HuH-7.5 (cell line): ENCODE results near the gene H3-3A.

ENCODE experiments used
- DNase-seq: peaks from one replicate; pipeline ENCODE4 v3.0.0; 2011; ENCODE audit warnings: low spot score

H3-3A gene

DNA sequence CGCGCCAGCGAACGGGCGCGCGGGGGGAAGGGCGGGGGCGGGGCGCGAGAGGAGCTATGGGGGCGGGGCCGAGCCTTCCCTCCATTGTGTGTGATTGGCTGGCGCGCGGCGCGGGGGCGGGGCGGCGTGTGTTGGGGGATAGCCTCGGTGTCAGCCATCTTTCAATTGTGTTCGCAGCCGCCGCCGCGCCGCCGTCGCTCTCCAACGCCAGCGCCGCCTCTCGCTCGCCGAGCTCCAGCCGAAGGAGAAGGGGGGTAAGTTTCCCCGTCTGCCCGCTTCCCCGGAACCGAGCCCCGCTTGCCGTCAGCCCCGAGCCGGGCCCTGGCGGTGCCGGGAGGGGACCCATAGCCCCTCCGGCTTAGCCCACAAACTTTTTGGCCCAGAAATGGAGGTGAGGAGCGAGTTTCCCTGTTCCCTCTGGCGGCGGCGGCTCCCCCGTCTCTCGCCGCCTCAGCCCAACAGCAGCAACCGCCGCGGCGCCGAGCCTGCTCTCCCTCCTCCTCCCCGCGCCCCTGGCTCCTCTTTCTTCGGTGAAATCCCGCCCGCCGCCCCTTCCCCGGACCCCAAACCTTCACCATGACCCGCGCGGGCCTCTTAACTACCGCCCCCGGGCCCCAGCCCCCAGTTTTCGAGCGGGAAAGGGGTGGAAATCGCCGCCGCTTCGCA lies at the start of gene H3-3A:
H3-3A (plus strand) TSS at position 159 of the 666 bp plus-strand sequence. CDS start 1,636 bp downstream, outside the sequence.
- DNase-seq, result peak; percentile 89

DNA sequence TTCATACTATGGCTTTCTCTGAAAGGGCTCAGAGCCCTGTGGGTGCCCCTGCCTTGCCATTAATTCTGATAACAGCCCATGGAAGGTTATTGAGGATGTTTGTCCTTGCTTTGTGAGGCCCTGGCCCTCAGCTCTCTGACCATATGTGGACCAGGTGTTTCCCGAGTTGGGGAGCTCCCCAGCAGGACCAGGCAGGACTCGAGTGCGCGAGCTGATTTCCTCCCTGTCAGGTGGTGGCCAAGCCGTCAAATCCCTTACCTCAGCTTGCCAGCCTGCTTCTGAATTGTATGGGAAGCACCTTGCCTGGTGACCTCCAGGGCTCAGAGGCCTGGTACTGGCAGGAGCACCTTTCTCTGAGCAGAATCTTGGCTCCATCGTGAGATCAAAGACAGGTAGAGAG lies 45.4 kb upstream of the H3-3A start:
- DNase-seq, result no peak

DNA sequence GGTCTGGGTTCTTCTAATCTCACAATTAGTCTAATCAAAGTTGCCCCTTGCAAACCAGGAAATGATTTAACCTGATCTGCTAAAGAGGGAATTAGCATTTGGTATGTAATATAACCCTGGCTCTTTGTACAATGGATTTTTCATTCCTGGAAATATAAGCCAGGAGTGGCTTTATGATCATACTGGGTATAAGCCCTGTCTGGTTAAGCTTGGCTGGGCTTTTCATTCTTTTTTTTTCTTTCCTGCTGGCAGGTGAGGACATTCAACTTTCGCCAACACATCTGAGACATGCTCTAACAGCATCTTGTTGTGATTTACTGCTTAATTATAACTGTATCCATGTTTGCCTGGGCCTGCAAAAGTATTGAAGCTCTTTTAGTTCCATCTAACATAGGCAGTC lies 42.9 kb upstream of the H3-3A start:
- DNase-seq, result no peak

DNA sequence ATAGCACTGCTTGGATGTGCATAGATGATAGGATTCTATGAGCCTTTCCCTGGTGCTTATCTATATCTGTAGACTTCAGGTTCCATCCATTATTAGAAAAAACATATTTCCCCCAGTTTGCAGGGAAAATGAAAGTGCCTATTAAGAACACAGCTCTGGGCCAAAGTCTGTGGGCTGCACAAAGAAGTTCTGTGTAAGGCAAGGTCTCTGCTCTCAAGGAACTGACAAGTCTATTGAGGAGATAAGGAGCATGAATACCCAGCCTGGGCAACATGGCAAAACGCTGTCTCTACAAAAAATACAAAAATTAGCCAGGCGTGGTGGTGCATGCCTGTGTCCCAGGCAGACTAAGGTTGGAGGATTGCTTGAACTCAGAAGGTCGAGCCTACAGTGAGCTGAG lies 41.1 kb upstream of the H3-3A start:
- DNase-seq, result no peak

DNA sequence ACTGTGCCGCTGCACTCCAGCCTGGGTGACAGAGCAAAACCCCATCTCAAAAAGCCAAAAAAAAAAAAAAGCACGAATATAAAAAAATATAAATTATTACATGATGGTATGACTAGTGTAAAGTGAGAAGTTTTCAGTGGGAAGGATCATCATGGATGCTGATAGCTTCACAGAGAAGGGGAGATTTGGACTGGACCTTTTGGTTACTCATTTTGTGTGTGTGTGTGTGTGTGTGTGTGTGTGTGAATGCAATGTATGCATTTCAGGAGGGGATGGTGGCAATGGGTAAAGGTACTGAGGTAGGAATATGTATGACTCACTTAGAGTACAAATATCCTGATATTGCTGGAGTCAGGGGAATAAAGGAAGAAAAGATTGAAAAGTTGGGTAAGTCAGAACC lies 40.7 kb upstream of the H3-3A start:
- DNase-seq, result no peak

DNA sequence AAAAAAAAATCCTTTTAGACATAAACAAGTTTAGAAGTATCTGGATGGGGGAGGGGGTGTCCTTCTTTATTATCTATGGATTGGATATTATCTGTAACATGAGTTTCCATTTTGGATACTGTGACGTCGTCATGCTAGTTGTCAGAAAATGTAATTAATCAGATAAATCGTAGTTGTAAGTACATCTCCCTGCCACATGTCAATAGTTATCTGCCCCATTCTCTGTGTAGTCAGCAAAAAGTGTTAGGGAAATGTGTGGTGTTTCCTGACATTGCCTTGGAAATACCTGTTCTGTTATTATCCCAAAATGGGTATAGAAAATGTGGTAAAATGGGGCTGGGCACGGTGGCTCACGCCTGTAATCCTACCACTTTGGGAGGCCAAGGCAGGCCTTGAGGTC lies 38.8 kb upstream of the H3-3A start:
- no peak for DNase-seq

DNA sequence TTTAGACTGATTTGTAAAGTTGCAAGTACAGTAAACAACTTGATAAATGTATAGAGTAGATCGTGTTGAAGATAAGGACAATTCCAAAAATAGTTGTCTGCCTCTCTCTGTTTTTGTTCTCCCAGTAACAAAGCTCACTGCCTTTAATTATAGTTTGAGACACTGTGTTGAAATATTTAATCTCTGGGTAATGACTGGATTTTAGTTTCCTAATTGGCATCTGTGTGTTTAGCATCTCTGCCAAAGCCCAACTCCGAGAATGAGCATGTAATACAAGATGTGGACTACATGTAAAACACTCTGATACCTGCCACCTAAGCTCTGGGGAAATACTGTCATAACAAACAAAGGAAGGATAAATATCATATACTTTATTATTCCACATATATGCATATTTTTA lies 35.7 kb upstream of the H3-3A start:
- DNase-seq, result no peak

DNA sequence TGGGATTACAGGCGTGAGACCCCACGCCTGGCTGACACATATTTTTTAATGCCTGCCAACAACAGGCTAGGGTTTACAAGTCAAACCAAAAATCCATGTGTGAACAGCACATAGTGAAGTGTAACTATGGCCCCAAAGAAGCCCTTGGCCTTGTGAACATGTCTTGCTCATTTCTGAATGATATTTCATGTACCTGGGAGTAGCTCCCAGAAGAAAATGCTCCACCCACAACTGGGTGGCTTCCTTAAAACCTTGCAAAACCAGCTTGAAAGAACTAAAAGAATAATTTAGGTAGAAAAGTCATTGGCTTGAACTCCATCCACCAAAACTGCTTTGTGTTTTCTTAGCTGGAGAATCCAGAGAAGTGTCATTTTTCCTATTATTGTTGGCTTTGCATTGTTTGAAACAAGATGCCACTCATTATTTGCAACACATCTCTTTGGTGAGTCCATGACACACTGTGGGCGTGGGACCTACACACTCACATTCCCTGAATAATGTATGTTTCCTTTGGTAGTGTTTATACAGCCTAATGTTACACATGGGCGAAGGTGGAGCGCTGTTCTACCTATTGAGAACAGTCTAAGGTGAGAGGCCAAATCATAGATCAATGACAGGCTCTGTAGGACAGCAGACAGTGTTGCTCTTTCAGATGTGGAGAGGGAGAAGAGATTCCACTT lies 34.8 kb upstream of the H3-3A start:
- no peak for DNase-seq

DNA sequence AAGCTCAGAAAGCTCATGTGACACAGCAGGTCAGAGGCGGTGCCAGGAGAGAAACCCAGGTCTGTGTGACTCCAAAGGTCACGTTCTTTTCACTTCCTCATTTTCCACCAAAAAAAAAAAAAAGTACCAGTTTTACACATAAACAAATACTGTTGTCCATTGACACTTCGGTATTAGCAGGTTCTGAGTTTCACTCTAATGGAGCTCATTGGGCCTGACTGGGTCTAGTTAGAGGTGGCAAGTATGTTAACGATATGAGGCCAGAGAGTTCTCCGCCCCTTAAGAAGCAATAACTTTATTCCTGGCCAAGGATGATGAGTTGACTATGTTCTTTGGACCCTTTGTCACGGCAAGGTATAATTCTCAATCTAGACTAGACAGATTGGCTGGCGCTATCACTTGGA lies 33.4 kb upstream of the H3-3A start:
- peak; percentile 30 for DNase-seq

DNA sequence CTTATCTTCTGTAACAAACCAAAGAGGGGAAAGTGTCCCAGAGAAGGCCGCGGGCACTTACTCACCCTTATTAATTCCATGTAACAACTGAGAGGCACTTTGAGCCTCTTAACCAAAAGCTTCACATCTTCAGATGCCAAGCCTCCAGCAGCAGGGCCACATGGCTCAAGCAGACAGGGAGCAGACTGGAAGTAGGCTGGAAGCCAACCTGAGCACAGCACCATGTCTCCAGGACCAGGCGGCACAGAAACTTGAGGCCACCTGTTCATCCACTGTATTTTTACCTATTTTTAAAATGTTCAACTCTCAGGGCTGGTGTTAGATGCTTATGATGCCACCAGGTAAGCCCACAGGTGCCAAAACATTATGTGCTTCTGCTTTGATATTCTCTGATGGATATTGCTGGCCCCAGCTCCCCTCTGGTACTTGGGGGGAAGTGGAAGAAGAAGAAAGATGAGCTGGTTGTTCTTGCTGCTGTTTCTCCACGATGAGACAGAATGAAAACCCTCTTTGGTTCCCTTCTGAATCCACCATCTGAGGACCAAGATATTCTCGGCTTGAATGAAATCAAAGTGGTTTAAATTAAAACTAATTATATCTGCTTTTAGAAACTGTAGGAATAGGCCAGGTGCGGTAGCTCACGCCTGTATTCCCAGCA lies 32.8 kb upstream of the H3-3A start:
- no peak for DNase-seq

DNA sequence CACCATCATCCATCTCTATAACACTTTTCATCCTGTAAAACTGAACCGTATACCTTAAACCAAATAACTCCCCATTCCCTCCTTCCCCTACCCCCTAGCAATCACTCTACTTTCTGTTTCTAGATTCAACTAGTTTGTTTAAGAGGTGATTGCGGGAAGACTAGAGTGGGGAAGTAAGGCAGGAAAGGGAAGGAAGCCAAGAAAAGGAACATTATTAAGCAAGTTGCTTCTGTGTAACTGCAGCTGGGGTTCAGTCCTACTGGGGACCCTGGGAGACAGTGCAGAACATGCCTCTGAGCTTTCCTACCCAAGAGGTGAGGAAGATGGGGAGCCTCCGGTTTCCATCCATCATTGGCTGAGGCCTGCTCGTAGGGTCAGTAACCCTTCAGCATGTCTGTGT lies 28.9 kb upstream of the H3-3A start:
- DNase-seq, result no peak

DNA sequence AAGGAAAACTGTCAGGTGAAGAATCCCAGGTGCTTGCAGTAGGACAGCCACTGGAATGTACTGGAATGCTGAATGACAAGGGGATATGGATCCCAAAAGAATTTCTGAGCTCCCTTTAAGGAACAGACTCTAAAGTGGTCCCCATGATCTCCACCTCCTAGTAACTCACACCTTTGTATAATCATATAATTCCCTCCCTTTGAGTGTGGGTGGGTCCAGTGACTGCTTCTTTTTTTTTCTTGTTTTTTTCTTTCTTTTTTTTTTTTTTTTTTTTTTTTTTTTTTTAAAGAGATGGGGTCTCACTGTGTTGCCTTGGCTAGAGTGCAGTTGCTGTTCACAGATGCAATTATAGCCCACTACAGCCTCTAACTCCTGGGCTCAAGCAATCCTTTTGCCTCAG lies 28.5 kb upstream of the H3-3A start:
- DNase-seq, result no peak

DNA sequence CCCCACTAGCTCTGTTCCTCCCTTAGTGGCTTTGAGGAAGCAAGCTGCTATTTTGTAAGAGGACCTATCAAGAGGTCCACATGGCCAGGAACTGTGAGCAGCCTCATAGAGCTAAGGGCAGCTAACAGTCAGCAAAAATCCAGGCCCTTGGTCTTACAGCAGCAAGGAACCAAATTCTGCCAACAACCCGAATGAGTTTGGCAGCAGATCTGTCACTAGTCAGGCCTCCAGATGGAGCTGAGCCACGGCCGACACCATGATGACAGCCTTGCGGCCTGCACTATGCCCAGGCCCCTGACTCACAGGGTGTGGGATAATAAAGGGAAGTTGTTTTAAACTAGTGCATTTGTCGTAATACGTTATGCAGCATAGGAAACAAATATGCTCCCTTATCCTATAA lies 28.0 kb upstream of the H3-3A start:
- no peak for DNase-seq

DNA sequence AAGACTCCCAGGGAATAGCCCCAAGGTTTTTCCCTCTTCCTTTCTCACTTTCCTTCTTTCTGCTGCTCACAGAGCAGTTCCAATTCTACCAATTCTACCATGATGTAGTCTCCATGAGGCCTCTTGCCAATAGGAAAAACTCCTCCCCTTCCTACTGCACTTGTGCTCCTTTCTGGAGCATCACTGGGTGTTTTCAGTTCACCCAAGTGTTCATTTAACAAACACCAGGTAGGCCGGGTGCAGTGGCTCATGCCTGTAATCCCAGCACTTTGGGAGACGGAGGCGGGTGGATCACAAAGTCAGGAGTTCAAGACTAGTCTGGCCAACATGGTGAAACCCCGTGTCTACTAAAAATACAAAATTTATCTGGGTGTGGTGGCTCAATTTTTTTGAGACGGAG lies 26.6 kb upstream of the H3-3A start:
- DNase-seq, result no peak

DNA sequence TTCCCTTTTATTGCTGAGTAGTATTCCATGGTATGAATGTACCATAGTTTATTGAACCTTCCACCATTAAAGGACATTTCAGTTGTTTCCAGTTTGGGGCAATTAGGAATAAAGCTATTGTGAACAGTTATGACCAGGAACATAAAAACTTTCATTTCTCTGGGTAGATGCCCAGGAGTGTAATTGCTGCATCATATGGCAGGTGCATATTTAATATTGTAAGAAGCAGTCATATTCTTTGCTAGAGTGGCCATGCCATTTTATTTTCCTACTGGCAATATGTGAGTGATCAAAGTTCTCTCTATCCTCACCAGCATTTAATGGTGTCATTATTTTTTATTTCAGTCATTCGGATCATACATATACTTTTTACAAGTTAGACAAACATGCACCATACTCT lies 23.9 kb upstream of the H3-3A start:
- DNase-seq, result no peak

DNA sequence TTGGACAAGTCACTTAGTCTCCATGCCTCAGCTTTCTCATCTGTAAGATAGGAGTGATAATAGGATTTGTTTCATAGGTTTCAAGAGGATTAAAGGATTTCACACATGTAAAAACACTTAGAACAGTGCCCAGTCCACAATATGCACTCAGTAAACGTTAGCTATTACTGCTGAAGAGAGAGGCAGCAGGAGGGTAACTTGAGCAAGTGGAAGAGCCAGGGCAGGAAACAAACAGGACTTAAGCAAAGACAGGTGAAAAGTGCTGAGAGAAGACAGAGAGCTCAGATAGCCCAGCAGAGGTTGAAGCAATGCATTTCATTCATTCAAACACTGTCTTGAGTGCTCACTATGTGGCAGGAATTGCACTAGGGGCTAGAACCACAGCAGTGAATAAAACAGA lies 21.1 kb upstream of the H3-3A start:
- no peak for DNase-seq

DNA sequence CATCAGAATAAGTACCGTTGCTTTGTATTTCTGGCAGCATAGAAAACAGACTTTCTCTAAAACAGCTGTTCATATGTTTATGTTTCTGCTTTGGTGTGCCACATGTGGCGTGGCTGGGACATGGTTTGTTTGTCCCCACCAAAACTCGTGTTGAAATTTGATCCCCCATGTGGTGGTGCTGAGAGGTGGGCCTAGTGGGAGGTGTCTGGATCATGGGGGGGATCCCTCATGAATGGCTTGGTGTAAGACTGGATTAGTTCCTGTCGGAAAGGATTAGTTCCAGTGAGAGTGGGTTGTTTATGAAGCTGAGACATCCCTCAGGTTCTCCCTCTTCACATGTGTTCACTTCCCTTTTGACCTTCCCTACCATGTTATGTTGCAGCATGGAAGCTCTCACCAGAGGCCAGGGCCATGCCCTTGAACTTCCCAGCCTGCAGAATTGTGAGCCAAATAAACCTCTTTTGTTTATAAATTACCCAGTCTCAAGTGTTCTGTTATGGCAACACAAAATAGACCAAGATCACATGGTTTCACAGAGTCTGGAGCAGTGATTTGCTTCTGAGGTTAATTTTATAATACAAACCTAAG lies 17.9 kb upstream of the H3-3A start:
- no peak for DNase-seq

DNA sequence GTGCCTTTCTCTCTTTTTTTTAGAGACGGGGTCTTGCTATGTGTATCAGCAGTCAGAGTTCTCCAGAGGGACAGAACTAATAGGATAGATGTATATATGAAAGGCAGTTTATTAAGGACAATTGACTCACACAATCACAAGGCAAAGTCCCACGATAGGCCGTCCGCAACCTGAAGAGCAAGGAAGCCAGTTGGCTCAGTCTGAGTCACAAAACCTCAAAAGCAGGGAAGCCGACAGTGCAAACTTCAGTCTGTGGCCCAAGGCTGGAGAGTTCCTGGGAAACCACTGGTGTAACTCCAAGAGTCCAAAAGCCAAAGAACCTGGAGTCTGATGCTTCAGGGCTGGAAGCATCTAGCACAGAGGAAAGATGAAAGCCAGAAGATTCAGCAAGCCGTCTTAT lies 16.3 kb upstream of the H3-3A start:
- no peak for DNase-seq

DNA sequence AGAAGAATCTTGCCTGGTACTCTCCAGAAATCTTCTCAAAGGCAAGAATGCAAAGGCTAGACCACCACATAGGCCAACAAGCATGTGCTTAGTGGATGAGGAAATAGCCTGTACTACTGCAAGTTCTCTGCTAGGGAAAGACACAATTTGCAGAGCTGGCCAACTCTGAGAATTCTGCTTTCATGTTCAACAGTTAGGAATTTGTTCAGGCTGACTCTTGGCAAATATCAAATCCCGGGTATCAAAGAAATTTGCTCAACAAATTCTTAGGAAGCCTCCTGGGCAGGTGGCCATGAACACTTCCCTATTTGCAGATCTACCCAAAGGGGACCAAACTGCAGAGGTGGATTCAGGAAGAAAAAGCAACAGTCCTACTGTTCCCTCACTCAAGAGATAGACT lies 15.0 kb upstream of the H3-3A start:
- DNase-seq, result no peak

DNA sequence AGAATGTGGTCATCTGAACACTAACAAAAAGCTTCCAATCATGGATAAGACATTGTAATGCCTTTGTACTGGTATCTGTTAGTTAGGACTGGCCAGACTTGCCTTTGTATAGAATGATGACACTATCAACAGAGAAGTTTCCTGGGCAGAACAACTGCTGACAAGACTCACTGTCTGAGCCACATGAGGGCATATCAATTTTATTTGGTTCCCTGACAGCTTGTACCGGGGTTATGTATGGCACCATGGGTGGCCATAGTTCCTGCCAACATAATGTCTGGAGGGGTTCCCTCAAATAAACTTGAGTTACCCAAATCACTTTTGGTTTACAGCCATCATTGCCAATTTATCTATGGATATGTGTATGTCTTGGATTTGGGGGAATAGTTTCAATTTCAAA lies 13.6 kb upstream of the H3-3A start:
- DNase-seq, result no peak

DNA sequence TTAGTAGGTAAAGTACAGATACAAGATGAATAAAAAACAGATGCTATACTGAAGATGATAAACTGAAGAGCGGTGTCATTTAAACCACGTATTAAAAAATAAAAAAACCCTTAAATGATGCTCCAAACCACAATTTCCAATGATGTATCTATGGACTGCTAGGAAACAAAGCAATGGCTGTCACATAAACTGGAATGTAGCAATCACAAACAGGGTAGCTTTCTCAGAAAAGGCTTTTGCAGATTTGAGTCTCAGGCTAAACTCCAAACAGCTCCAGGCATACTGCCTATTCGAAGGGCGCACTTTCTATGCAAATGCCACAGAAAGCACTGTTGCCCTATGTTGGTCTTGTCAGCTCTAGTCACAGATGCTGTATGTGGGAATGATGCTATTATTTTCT lies 12.4 kb upstream of the H3-3A start:
- no peak for DNase-seq

DNA sequence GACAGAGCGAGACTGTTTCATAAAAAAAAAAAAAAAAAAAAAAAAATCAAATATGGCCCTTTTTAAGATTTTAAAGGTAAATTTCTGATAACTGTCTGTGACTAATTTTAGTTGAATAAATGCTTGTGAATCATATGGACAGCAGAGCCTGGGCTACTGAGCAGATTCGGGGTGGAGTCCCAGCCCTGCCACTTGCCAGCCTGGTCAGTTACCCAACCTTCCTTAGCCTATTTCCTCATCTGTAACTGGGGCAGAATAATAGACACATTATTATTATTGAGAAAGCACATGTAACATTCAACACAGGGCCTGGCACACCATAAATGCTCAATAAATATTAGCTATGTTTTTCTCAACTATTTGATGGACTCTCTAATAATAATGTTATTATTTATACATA lies 11.2 kb upstream of the H3-3A start:
- DNase-seq, result no peak

DNA sequence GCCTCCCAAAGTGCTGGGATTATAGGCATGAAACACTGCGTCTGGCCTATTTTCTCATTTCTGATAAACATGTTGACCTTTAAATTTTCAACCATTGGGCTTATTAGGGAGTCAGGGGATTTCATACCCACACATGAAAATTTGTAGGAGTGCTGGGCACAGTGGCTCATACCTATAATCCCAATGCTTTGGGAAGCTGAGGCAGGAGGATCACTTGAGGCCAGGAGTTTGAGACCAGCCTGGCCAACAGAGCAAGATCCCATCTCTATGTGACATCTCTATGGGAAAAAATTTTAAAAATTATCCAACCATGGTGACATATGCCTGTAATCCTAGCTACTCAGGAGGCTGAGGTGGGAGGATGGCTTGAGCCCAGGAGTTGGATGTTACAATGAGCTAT lies 10.5 kb upstream of the H3-3A start:
- no peak for DNase-seq
